Measurements from ENCODE around the gene FIBCD1. TPM values are rescaled to one million over a fixed set of nuclear protein-coding genes. Genes with fewer than 3 reads are reported as not detected.

The FIBCD1 gene
- total RNA-seq, 1 experiment from 2014 or later: 7.1 TPM

- H4K20me1 ChIP-seq (ENCODE audit: control insufficient read depth, insufficient read depth, insufficient read length): no peaks in the 10 kb centered on the region
- no peak overlapping the region for H2BK12ac ChIP-seq (ENCODE audit: insufficient read length, low read depth, low read length)
- no peak for DNase-seq
- H3K27ac Mint-ChIP-seq: no peak overlapping the region
- H2AFZ ChIP-seq (ENCODE audit: low read length): no peak overlapping the region
- no peak overlapping the region for H3K23ac ChIP-seq (ENCODE audit: insufficient read length, low read depth, low read length)
- no CpG with 5 or more reads among the region's 3 CpGs for WGBS (ENCODE audit: extremely low coverage, insufficient read length, low lambda C conversion rate)
- no peak overlapping the region for H2AK5ac ChIP-seq (ENCODE audit: insufficient read length, low read length)
- no peaks in the 10 kb centered on the region for H3K27me3 Mint-ChIP-seq (ENCODE audit: low read depth)
- no peak overlapping the region for H2BK120ac ChIP-seq (ENCODE audit: low read depth, low read length, poor library complexity, severe bottlenecking)
- H3K23me2 ChIP-seq (ENCODE audit: insufficient read length, low read depth, low read length, poor library complexity, severe bottlenecking): no peaks in the 10 kb centered on the region
- no peak overlapping the region for H3K4ac ChIP-seq (ENCODE audit: low read depth, low read length)
- no peak overlapping the region for H4K8ac ChIP-seq (replicated peaks; ENCODE audit: insufficient read length, low read depth, low read length)
- H3K36me3 Mint-ChIP-seq (ENCODE audit: insufficient read depth in 1 of 3, low read depth in 3 of 3): peaks cover 13 to 47% (median 40%) of the 10 kb centered on the region in 3 experiments; a peak in 6 of 7 replicates
- no peak overlapping the region for H4K5ac ChIP-seq (ENCODE audit: insufficient read length, low read depth, low read length)
- no peak overlapping the region for H3K14ac ChIP-seq (ENCODE audit: insufficient read depth, low read length)
- H3K4me3 Mint-ChIP-seq: no peak overlapping the region
- no peak overlapping the region for H2BK5ac ChIP-seq (ENCODE audit: insufficient read length, low read length)
- H3K18ac ChIP-seq (ENCODE audit: insufficient read length, low read depth, low read length): no peak overlapping the region
- no peak overlapping the region for H2BK20ac ChIP-seq (ENCODE audit: low read depth, low read length, poor library complexity, severe bottlenecking)
- no peaks in the 10 kb centered on the region for H3K9me3 Mint-ChIP-seq
- H3K79me1 ChIP-seq (ENCODE audit: insufficient read depth, low read depth, low read length, poor library complexity, severe bottlenecking): no peaks in the 10 kb centered on the region
- H3K27ac ChIP-seq (ENCODE audit: insufficient read length, low read depth, low read length): no peak overlapping the region
- no peaks in the 10 kb centered on the region for H3K79me2 ChIP-seq (ENCODE audit: insufficient read depth, low read length)
- H3K4me2 ChIP-seq (ENCODE audit: insufficient read depth, insufficient read length, low read length): no peak overlapping the region
- H4K91ac ChIP-seq (ENCODE audit: insufficient read length, low read depth, low read length): no peak overlapping the region
- H3K27me3 ChIP-seq (ENCODE audit: insufficient read depth, low read length): no peaks in the 10 kb centered on the region
- H2BK15ac ChIP-seq (ENCODE audit: low read depth, low read length): no peak overlapping the region
- TF ChIP-seq CTCF (conservative IDR thresholded peaks at IDR 0.05): no peak
- peaks cover 3 to 4% of the 10 kb centered on the region in 2 experiments; a peak in 2 of 4 replicates for H3K4me1 Mint-ChIP-seq
- no peaks in the 10 kb centered on the region for H3K4me1 ChIP-seq (ENCODE audit: insufficient read depth, low read length)
- H3K9ac ChIP-seq (ENCODE audit: extremely low read depth, insufficient read length, low read length): no peak overlapping the region
- no peak overlapping the region for H3T11ph ChIP-seq (ENCODE audit: low read length)
- H3K9me3 ChIP-seq (ENCODE audit: control insufficient read depth, low read depth, low read length): no peaks in the 10 kb centered on the region
- no peak overlapping the region for H3K56ac ChIP-seq (ENCODE audit: insufficient read length, low read depth, low read length)
Measured at GRCh38 chr9:130865921-130866320, 73.1 kb downstream of the FIBCD1 start.

Data from H9 (cell line).